Measurements from ENCODE around the gene BMPER. TPM values are rescaled to one million over a fixed set of nuclear protein-coding genes. Genes with fewer than 3 reads are reported as not detected.

Gene BMPER
- polyA plus RNA-seq, 1 donor from 2014 or later: 2.1 TPM

DNA sequence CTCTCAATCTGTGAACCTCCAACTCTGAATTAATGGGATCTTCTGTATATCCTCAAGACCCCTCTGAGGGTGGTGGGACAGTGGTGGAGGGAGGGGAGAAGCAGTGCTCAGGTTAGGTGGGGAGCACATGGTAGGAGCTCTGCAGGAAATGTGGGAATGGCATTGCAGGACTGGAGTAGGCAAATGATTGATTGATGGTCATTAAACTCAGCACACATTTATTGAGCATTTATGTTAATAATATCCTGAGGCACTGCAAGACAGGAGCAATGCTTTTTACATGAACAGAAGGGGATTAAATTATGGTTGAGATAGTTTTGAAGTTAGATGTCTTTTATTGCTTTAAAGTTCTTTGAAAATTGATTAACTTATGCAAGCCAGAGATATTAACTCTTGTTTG, 14.1 kb downstream of the BMPER start:
- H3K9me2 ChIP-seq (ENCODE audit: insufficient read depth, low read length): no peaks in the 10 kb centered on the region
- H3K36me3 ChIP-seq (ENCODE audit: insufficient read depth, low read length): no peaks in the 10 kb centered on the region
- H3F3A ChIP-seq (ENCODE audit: insufficient read depth, low read length, poor library complexity, severe bottlenecking): no peaks in the 10 kb centered on the region
- no peak overlapping the region for H3K9ac ChIP-seq (ENCODE audit: low read length)
- H3K79me2 ChIP-seq (replicated peaks; ENCODE audit: insufficient read depth, low read length): no peaks in the 10 kb centered on the region
- no peak overlapping the region for H3K4me2 ChIP-seq (ENCODE audit: low read length)
- H3K4me3 ChIP-seq (ENCODE audit: low read length): no peak overlapping the region
- no peaks in the 10 kb centered on the region for H4K20me1 ChIP-seq (ENCODE audit: insufficient read depth)
- TF ChIP-seq EZH2 (IDR thresholded peaks at IDR 0.05; ENCODE audit: borderline replicate concordance, insufficient read depth, low read length, poor library complexity, severe bottlenecking) (no peak), POLR2AphosphoS5 (IDR thresholded peaks at IDR 0.05) (no peak), EP300 (conservative IDR thresholded peaks at IDR 0.05; ENCODE audit: poor library complexity, severe bottlenecking) (no peak), RAD21 (conservative IDR thresholded peaks at IDR 0.05) (no peak), SMC3 (conservative IDR thresholded peaks at IDR 0.05; ENCODE audit: poor library complexity) (no peak), TAF1 (IDR thresholded peaks at IDR 0.05; ENCODE audit: low read depth) (no peak), MXI1 (conservative IDR thresholded peaks at IDR 0.05; ENCODE audit: poor library complexity, severe bottlenecking) (no peak), REST (IDR thresholded peaks at IDR 0.05; ENCODE audit: borderline replicate concordance) (no peak)
- TF ChIP-seq, protein P1, sequence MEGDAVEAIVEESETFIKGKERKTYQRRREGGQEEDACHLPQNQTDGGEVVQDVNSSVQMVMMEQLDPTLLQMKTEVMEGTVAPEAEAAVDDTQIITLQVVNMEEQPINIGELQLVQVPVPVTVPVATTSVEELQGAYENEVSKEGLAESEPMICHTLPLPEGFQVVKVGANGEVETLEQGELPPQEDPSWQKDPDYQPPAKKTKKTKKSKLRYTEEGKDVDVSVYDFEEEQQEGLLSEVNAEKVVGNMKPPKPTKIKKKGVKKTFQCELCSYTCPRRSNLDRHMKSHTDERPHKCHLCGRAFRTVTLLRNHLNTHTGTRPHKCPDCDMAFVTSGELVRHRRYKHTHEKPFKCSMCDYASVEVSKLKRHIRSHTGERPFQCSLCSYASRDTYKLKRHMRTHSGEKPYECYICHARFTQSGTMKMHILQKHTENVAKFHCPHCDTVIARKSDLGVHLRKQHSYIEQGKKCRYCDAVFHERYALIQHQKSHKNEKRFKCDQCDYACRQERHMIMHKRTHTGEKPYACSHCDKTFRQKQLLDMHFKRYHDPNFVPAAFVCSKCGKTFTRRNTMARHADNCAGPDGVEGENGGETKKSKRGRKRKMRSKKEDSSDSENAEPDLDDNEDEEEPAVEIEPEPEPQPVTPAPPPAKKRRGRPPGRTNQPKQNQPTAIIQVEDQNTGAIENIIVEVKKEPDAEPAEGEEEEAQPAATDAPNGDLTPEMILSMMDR (IDR thresholded peaks at IDR 0.05; ENCODE audit: poor library complexity, severe bottlenecking): no peak
- no peaks in the 10 kb centered on the region for H3K27me3 ChIP-seq (ENCODE audit: insufficient read depth, low read depth, low read length)
- no peaks in the 10 kb centered on the region for H3K9me3 ChIP-seq (ENCODE audit: low read length)
- H2AFZ ChIP-seq (ENCODE audit: low read depth, low read length): no peak overlapping the region
- no peak overlapping the region for H3K27ac ChIP-seq (ENCODE audit: low read length)

- H3K9me2 ChIP-seq (ENCODE audit: insufficient read depth, low read length): no peaks in the 10 kb centered on the region
- no peaks in the 10 kb centered on the region for H3K27me3 ChIP-seq (ENCODE audit: insufficient read depth, low read depth, low read length)
- H4K20me1 ChIP-seq (ENCODE audit: insufficient read depth): no peaks in the 10 kb centered on the region
- H3K4me3 ChIP-seq (ENCODE audit: low read length): no peak overlapping the region
- no peaks in the 10 kb centered on the region for H3F3A ChIP-seq (ENCODE audit: insufficient read depth, low read length, poor library complexity, severe bottlenecking)
- H3K9me3 ChIP-seq (ENCODE audit: low read length): no peaks in the 10 kb centered on the region
- H3K27ac ChIP-seq (ENCODE audit: low read length): no peak overlapping the region
- TF ChIP-seq, protein P1 (IDR thresholded peaks at IDR 0.05; ENCODE audit: poor library complexity, severe bottlenecking): no peak
- TF ChIP-seq EP300 (conservative IDR thresholded peaks at IDR 0.05; ENCODE audit: poor library complexity, severe bottlenecking) (no peak), REST (IDR thresholded peaks at IDR 0.05; ENCODE audit: borderline replicate concordance) (no peak), POLR2AphosphoS5 (IDR thresholded peaks at IDR 0.05) (no peak), TAF1 (IDR thresholded peaks at IDR 0.05; ENCODE audit: low read depth) (no peak), SMC3 (conservative IDR thresholded peaks at IDR 0.05; ENCODE audit: poor library complexity) (no peak), MXI1 (conservative IDR thresholded peaks at IDR 0.05; ENCODE audit: poor library complexity, severe bottlenecking) (no peak), RAD21 (conservative IDR thresholded peaks at IDR 0.05) (no peak), EZH2 (IDR thresholded peaks at IDR 0.05; ENCODE audit: borderline replicate concordance, insufficient read depth, low read length, poor library complexity, severe bottlenecking) (no peak)
- no peak overlapping the region for H3K4me2 ChIP-seq (ENCODE audit: low read length)
- no peaks in the 10 kb centered on the region for H3K36me3 ChIP-seq (ENCODE audit: insufficient read depth, low read length)
- H3K9ac ChIP-seq (ENCODE audit: low read length): no peak overlapping the region
- H3K79me2 ChIP-seq (replicated peaks; ENCODE audit: insufficient read depth, low read length): no peaks in the 10 kb centered on the region
- no peak overlapping the region for H2AFZ ChIP-seq (ENCODE audit: low read depth, low read length)
These were observed 16.0 kb downstream of the BMPER start for GRCh38 chr7:33921216-33921938.

All from neural cell (in vitro differentiated cells).